Smooth muscle cell (in vitro differentiated cells): Measurements from ENCODE around the gene PRKACB. TPM values are rescaled to one million over a fixed set of nuclear protein-coding genes. Genes with fewer than 3 reads are reported as not detected.
"Not testable (repeated sequence)": the region's sequence is repeated elsewhere in the genome, so short reads cannot be mapped to it uniquely, and the experiment has no call there.

Experiments used
- DNase-seq: peaks from one replicate; lab custom pipeline; 2025; ENCODE audit not compliant: unreplicated experiment; lab: John Stamatoyannopoulos, UW
- H2AFZ ChIP-seq: fragments of 200-600 bp; sonication (generic); 2 replicates; pipeline ENCODE4 v1.6.0; 2016; ENCODE audit warnings: antibody characterized with exemption, low read depth, mild to moderate bottlenecking
- H3F3A ChIP-seq: fragments of 200-600 bp; sonication (generic); 2 replicates; pipeline ENCODE4 v1.6.0; 2017; ENCODE audit warnings: antibody characterized with exemption, low read depth
- H3K27ac ChIP-seq: fragments of 200-600 bp; sonication (generic); 2 replicates; pipeline ENCODE4 v1.5.1; 2016; ENCODE audit warnings: low read depth, mild to moderate bottlenecking
- H3K27me3 ChIP-seq: fragments of 200-600 bp; sonication (generic); 2 replicates; pipeline ENCODE4 v1.6.1; 2016; ENCODE audit warnings: low read depth, mild to moderate bottlenecking
- H3K36me3 ChIP-seq: fragments of 200-600 bp; sonication (generic); 2 replicates; pipeline ENCODE4 v1.5.1; 2016; ENCODE audit warnings: low read depth
- H3K4me1 ChIP-seq: fragments of 200-600 bp; sonication (generic); 2 replicates; pipeline ENCODE4 v1.5.1; 2016; ENCODE audit warnings: low read depth
- H3K4me2 ChIP-seq: fragments of 200-600 bp; sonication (generic); 2 replicates; pipeline ENCODE4 v1.6.0; 2016; ENCODE audit warnings: mild to moderate bottlenecking
- H3K4me3 ChIP-seq: fragments of 200-600 bp; sonication (generic); 2 replicates; pipeline ENCODE4 v1.5.1; 2016; ENCODE audit warnings: mild to moderate bottlenecking
- H3K79me2 ChIP-seq: fragments of 200-600 bp; sonication (generic); 2 replicates; pipeline ENCODE4 v1.6.0; 2016; ENCODE audit warnings: low read depth, mild to moderate bottlenecking
- H3K9ac ChIP-seq: fragments of 200-600 bp; sonication (generic); 2 replicates; pipeline ENCODE4 v1.6.0; 2016; ENCODE audit warnings: low read depth
- H3K9me3 ChIP-seq: fragments of 200-600 bp; sonication (generic); replicated peaks from 2 replicates; pipeline ENCODE4 v1.5.1; 2016; ENCODE audit warnings: low read depth
- H4K20me1 ChIP-seq: fragments of 200-600 bp; sonication (generic); 2 replicates; pipeline ENCODE4 v1.6.0; 2016; ENCODE audit warnings: low read depth
- WGBS: methylation state at CpG from one replicate; pipeline ENCODE4 v1.1.7; 2016; ENCODE audit warnings: low lambda C conversion rate; 5-methylcytosine and 5-hydroxymethylcytosine counted together
- polyA plus RNA-seq: library from polyadenylated mRNA; unstranded; fragments of >200 nt; fragmentation: Nextera tagmentation; extraction: Ambion mirVana; gene quantifications from 2 replicates; pipeline ENCODE4 v1.2.1, GENCODE V29; 2016
- total RNA-seq: library from RNA; depleted of rRNA; stranded (reverse); fragments of >200 nt; gene quantifications from 2 replicates; pipeline ENCODE4 v1.2.3, GENCODE V29; 2014
- TF ChIP-seq, protein P1 (sequence below): fragments of 200-600 bp; sonication (generic); IDR thresholded peaks from 2 replicates; pipeline ENCODE4 v1.5.1; 2017; ENCODE audit warnings: borderline replicate concordance, mild to moderate bottlenecking, antibody characterized with exemption; ENCODE audit not compliant: insufficient read depth, poor library complexity, severe bottlenecking

Gene PRKACB
- total and polyA plus RNA-seq, 2 experiments from 2014 or later, result 18.8 to 42.3 TPM

DNA sequence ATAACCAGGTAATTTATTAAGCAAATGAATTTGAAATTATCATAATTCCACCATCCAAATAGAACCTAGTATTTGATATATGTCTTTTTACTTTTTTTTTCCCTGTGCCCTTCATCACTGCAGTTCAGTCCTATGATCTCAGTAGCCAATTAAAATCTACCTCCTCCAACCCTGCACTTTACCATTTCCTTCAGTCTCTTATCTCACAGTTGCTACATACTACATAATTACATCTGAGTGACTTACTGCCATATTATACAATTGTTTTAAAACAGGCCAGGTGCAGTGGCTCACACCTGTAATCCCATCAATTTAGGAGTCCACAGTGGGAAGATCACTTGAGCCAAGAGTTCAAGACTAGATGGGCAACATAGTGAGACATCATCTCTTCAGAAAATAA, 73.2 kb downstream of the PRKACB start:
- no peaks in the 10 kb centered on the region for H3K27me3 ChIP-seq
- H3K9ac ChIP-seq, result no peak overlapping the region
- no peaks in the 10 kb centered on the region for H3K4me1 ChIP-seq
- H3K4me2 ChIP-seq, result no peak overlapping the region
- TF ChIP-seq, protein P1, sequence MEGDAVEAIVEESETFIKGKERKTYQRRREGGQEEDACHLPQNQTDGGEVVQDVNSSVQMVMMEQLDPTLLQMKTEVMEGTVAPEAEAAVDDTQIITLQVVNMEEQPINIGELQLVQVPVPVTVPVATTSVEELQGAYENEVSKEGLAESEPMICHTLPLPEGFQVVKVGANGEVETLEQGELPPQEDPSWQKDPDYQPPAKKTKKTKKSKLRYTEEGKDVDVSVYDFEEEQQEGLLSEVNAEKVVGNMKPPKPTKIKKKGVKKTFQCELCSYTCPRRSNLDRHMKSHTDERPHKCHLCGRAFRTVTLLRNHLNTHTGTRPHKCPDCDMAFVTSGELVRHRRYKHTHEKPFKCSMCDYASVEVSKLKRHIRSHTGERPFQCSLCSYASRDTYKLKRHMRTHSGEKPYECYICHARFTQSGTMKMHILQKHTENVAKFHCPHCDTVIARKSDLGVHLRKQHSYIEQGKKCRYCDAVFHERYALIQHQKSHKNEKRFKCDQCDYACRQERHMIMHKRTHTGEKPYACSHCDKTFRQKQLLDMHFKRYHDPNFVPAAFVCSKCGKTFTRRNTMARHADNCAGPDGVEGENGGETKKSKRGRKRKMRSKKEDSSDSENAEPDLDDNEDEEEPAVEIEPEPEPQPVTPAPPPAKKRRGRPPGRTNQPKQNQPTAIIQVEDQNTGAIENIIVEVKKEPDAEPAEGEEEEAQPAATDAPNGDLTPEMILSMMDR, result no peak
- no peak overlapping the region for H2AFZ ChIP-seq
- H3K27ac ChIP-seq, result no peak overlapping the region
- peaks cover 6% of the 10 kb centered on the region for H3K9me3 ChIP-seq
- H3K79me2 ChIP-seq, result no peaks in the 10 kb centered on the region
- H3K4me3 ChIP-seq, result no peak overlapping the region
- no peaks in the 10 kb centered on the region for H4K20me1 ChIP-seq
- peaks cover 6% of the 10 kb centered on the region for H3K36me3 ChIP-seq
- H3F3A ChIP-seq, result no peaks in the 10 kb centered on the region
- no peak for DNase-seq

DNA sequence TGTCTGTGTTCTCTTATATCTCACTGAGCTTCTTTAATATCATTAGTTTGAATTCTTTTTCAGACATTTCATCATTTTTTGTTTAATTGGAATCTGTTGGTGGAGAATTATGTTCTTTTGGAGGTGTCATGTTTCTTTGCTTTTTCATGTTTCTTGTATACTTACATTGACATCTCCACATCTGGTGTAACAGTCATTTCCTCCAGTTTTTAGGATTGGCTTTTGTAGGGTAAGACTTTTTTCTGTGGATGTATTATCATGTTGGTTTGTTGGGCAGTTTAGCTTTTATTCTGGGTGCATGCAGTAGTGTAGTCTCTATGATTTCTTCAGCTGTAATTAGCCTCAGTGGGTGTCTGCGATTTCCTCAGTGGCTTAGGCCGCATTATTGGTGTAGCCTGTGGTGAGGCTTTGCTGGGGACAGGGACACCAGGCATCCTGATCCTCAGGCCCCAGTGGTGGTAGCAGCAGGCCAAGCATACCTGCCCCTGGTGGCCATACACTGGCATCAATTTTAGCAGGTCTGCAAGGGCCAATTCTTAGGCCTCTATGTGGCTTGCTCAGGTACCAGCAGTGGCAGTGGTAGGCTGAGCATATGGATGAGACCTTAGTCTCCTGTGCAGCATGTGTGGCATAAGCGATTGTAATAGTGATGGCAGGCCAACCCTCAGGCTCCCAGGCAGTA, 79.8 kb downstream of the PRKACB start:
- peaks cover 15% of the 10 kb centered on the region for H3K36me3 ChIP-seq
- TF ChIP-seq, protein P1, result no peak
- no peak for DNase-seq
- H3K9me3 ChIP-seq, result peaks cover 6% of the 10 kb centered on the region
- H2AFZ ChIP-seq, result no peak overlapping the region
- no peaks in the 10 kb centered on the region for H4K20me1 ChIP-seq
- H3K9ac ChIP-seq, result no peak overlapping the region
- no peak overlapping the region for H3K4me2 ChIP-seq
- H3K4me1 ChIP-seq, result no peaks in the 10 kb centered on the region
- no peaks in the 10 kb centered on the region for H3K79me2 ChIP-seq
- H3K27me3 ChIP-seq, result no peaks in the 10 kb centered on the region
- no peak overlapping the region for H3K4me3 ChIP-seq
- 64% methylated on average over 3 of the region's 3 CpGs for WGBS
- H3K27ac ChIP-seq, result no peak overlapping the region
- no peaks in the 10 kb centered on the region for H3F3A ChIP-seq

DNA sequence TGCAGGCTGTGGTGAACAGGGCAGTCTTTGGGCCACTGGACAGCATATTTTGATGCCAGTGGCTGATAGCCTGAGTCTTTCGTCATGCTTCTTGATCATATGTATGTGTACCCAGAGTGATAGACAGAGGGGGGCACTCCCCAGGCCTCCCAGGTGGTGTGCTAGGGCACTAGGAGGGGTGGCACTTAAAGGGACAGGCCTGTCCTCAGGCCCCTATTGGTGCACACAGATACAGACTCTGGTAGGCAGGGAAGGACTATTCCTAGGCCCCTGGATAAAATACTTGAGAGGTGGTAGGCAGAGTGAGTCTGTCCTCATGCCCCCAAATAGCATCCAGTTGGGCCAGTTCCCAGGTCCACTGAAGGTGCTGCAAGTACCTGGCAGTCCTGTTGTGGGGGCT, 80.8 kb downstream of the PRKACB start:
- TF ChIP-seq, protein P1, result no peak
- H2AFZ ChIP-seq, result no peak overlapping the region
- H3K9ac ChIP-seq, result no peak overlapping the region
- no peaks in the 10 kb centered on the region for H4K20me1 ChIP-seq
- H3K27ac ChIP-seq, result no peak overlapping the region
- no peak overlapping the region for H3K4me2 ChIP-seq
- H3K4me3 ChIP-seq, result no peak overlapping the region
- DNase-seq, result no peak
- H3K27me3 ChIP-seq, result no peaks in the 10 kb centered on the region
- no peaks in the 10 kb centered on the region for H3K79me2 ChIP-seq
- peaks cover 15% of the 10 kb centered on the region for H3K36me3 ChIP-seq
- no peaks in the 10 kb centered on the region for H3F3A ChIP-seq
- H3K9me3 ChIP-seq, result peaks cover 6% of the 10 kb centered on the region
- H3K4me1 ChIP-seq, result no peaks in the 10 kb centered on the region
- WGBS, result 100% methylated on average over 1 of the region's 1 CpG

DNA sequence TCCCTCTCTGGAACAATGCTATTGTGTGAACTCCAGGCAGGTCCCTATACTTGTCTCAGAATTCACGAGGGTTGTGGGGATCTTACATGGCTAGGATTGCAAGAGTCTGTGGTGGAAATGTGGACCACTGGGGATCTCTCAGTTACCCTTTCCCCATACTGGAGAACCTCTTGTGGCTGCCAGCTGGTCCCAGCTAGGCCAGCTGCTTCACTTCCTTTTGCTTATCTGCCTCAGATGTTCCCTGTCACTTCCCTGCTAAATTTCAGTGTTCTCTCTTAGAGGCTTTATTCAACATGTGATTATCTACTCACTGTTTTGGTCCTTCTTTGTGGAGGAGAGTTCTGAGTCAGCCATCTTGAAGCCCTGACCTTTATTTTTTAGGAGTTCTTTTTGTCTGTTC, 81.6 kb downstream of the PRKACB start:
- H3K79me2 ChIP-seq, result no peaks in the 10 kb centered on the region
- no peak overlapping the region for H2AFZ ChIP-seq
- peaks cover 6% of the 10 kb centered on the region for H3K9me3 ChIP-seq
- WGBS, result 88% methylated on average over 1 of the region's 1 CpG
- H3F3A ChIP-seq, result no peaks in the 10 kb centered on the region
- no peaks in the 10 kb centered on the region for H4K20me1 ChIP-seq
- no peak overlapping the region for H3K27ac ChIP-seq
- DNase-seq, result no peak
- H3K4me2 ChIP-seq, result no peak overlapping the region
- H3K36me3 ChIP-seq, result peaks cover 15% of the 10 kb centered on the region
- TF ChIP-seq, protein P1, result no peak
- no peaks in the 10 kb centered on the region for H3K4me1 ChIP-seq
- no peak overlapping the region for H3K4me3 ChIP-seq
- no peaks in the 10 kb centered on the region for H3K27me3 ChIP-seq
- no peak overlapping the region for H3K9ac ChIP-seq

DNA sequence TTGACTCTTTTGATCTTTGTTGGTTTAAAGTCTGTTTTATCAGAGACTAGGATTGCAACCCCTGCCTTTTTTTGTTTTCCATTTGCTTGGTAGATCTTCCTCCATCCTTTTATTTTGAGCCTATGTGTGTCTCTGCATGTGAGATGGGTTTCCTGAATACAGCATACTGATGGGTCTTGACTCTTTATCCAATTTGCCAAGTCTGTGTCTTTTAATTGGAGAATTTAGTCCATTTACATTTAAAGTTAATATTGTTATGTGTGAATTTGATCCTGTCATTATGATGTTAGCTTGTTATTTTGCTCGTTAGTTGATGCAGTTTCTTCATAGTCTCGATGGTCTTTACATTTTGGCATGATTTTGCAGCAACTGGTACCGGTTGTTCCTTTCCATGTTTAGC, 88.6 kb downstream of the PRKACB start:
- H3K27ac ChIP-seq, DNase-seq, H3K4me1 ChIP-seq, H4K20me1 ChIP-seq, H3K9me3 ChIP-seq, H3K9ac ChIP-seq, H3K36me3 ChIP-seq, H3K79me2 ChIP-seq, H3K4me2 ChIP-seq, H3K4me3 ChIP-seq, H3K27me3 ChIP-seq, H2AFZ ChIP-seq, H3F3A ChIP-seq: not testable (repeated sequence)
- 100% methylated on average over 3 of the region's 3 CpGs for WGBS
